K562 (cell line): ENCODE measurements around the gene PPFIA3. TPM values are rescaled to one million over a fixed set of nuclear protein-coding genes. Genes with fewer than 3 reads are reported as not detected.

ENCODE experiments used
- ETS2 ChIP-seq: IDR thresholded peaks from 2 replicates; pipeline ENCODE4 v1.6.1; 2016; ENCODE audit warnings: borderline replicate concordance, missing genetic modification characterization, mild to moderate bottlenecking, moderate library complexity, missing compliant biosample characterization; ENCODE audit not compliant: poor library complexity, severe bottlenecking
- FOXJ2 ChIP-seq: fragments of 200-800 bp; sonication (Bioruptor generic); IDR thresholded peaks from 2 replicates; pipeline ENCODE4 v1.6.1; 2016; ENCODE audit warnings: missing genetic modification characterization, missing compliant biosample characterization
- SIN3A ChIP-seq, 2 experiments: fragments of 150-350 bp in 1 of 2; IDR thresholded peaks; 2 replicates each; pipeline ENCODE4 v1.6.1; 2011 to 2016; ENCODE audit warnings: borderline replicate concordance in 2 of 2, low read depth in 2 of 2, low read length in 2 of 2, mild to moderate bottlenecking in 2 of 2, moderate library complexity in 2 of 2; ENCODE audit not compliant: control insufficient read depth in 1 of 2
- polyA plus RNA-seq, 8 experiments: library from polyadenylated mRNA; depleted of rRNA in 4 of 8; stranded (reverse) in 5 of 8; unstranded in 3 of 8; fragments of >200 nt; fragmentation: Nextera tagmentation in 2 of 8; fragmentation: Illumina TruSeq in 1 of 8; extraction: Ambion mirVana in 2 of 8; extraction: Trizol in 1 of 8; gene quantifications; 2 replicates each; pipeline versions ENCODE4 v1.2.1 to v1.2.3, GENCODE V29; 2011 to 2014; ENCODE audit warnings: inconsistent platforms in 1 of 8, missing spikeins in 1 of 8
- total RNA-seq, 7 experiments: library from RNA; depleted of rRNA in 6 of 7; stranded (reverse); fragments of >200 nt in 6 of 7; fragmentation: Illumina TruSeq in 2 of 7; extraction: Trizol in 2 of 7; gene quantifications; 2 replicates each; pipeline versions ENCODE4 v1.2.1 to v1.2.3, GENCODE V29; 2011 to 2021; ENCODE audit warnings: low replicate concordance in 1 of 7
- TF ChIP-seq, protein P1 (sequence below): fragments of 200-600 bp; sonication (generic); IDR thresholded peaks from one replicate; pipeline ENCODE4 v1.6.1; 2012; ENCODE audit warnings: mild to moderate bottlenecking, low read depth, low read length, inconsistent platforms
- TF ChIP-seq, protein P2 (sequence below): IDR thresholded peaks from 2 replicates; pipeline ENCODE4 v1.6.1; 2012; ENCODE audit warnings: low read depth, low read length, improper control_type of control experiment, borderline replicate concordance
- TF ChIP-seq, protein P3 (sequence below): fragments of 250-450 bp; sonication (Bioruptor Pico); IDR thresholded peaks from 2 replicates; pipeline ENCODE4 v1.8.0; 2021; ENCODE audit warnings: moderate library complexity, mild to moderate bottlenecking, inconsistent platforms
- TF ChIP-seq, protein P4 (sequence below): sonication (generic); formaldehyde crosslinking; IDR thresholded peaks from 2 replicates; pipeline ENCODE4 v1.8.0; 2022; ENCODE audit warnings: mild to moderate bottlenecking, missing genetic modification reagents
- TF ChIP-seq, protein P5 (sequence below): fragments of 450-650 bp; IDR thresholded peaks from 2 replicates; pipeline ENCODE4 v1.6.1; 2016; ENCODE audit warnings: borderline replicate concordance

Gene PPFIA3
- total and polyA plus RNA-seq, 9 of the 15 experiments (the other 6 are each of a cell fraction or from before 2014, with no cell fraction given) = 0.10 to 53.0 (median 17.6) TPM

DNA sequence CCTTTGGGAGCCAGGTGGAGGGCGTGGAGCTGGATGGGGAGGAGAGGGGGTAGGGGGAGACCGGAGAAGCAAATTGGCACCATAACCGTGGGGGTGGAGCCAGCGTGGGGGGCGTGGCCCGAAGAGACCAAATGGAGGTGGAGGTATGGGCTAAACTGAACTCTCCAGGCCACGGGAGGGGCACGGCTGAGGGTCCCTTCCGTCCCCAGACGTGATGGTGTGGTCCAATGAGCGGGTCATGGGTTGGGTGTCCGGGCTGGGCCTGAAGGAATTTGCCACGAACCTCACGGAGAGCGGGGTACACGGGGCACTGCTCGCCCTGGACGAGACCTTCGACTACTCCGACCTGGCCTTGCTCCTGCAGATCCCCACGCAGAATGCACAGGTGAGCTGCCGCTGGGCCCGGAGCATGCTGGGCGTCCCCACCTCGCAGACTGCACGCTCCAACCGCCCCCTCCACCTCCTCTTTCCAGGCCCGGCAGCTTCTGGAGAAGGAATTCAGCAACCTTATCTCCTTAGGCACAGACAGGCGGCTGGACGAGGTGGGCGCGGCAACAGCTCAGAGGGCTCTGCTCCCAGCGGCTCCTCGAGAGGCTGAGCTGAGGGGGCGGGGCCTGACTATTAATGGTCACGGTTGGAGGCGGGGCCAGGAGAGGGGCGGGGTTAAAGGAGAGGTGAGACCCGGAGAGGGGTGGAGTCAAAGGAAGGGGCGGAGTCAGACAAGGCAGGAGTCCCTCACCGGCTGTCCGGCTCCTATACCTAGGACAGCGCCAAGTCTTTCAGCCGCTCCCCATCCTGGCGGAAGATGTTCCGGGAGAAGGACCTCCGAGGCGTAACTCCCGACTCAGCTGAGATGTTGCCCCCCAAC, 29.7 kb downstream of the PPFIA3 start (continued):
- TF ChIP-seq, protein P1, sequence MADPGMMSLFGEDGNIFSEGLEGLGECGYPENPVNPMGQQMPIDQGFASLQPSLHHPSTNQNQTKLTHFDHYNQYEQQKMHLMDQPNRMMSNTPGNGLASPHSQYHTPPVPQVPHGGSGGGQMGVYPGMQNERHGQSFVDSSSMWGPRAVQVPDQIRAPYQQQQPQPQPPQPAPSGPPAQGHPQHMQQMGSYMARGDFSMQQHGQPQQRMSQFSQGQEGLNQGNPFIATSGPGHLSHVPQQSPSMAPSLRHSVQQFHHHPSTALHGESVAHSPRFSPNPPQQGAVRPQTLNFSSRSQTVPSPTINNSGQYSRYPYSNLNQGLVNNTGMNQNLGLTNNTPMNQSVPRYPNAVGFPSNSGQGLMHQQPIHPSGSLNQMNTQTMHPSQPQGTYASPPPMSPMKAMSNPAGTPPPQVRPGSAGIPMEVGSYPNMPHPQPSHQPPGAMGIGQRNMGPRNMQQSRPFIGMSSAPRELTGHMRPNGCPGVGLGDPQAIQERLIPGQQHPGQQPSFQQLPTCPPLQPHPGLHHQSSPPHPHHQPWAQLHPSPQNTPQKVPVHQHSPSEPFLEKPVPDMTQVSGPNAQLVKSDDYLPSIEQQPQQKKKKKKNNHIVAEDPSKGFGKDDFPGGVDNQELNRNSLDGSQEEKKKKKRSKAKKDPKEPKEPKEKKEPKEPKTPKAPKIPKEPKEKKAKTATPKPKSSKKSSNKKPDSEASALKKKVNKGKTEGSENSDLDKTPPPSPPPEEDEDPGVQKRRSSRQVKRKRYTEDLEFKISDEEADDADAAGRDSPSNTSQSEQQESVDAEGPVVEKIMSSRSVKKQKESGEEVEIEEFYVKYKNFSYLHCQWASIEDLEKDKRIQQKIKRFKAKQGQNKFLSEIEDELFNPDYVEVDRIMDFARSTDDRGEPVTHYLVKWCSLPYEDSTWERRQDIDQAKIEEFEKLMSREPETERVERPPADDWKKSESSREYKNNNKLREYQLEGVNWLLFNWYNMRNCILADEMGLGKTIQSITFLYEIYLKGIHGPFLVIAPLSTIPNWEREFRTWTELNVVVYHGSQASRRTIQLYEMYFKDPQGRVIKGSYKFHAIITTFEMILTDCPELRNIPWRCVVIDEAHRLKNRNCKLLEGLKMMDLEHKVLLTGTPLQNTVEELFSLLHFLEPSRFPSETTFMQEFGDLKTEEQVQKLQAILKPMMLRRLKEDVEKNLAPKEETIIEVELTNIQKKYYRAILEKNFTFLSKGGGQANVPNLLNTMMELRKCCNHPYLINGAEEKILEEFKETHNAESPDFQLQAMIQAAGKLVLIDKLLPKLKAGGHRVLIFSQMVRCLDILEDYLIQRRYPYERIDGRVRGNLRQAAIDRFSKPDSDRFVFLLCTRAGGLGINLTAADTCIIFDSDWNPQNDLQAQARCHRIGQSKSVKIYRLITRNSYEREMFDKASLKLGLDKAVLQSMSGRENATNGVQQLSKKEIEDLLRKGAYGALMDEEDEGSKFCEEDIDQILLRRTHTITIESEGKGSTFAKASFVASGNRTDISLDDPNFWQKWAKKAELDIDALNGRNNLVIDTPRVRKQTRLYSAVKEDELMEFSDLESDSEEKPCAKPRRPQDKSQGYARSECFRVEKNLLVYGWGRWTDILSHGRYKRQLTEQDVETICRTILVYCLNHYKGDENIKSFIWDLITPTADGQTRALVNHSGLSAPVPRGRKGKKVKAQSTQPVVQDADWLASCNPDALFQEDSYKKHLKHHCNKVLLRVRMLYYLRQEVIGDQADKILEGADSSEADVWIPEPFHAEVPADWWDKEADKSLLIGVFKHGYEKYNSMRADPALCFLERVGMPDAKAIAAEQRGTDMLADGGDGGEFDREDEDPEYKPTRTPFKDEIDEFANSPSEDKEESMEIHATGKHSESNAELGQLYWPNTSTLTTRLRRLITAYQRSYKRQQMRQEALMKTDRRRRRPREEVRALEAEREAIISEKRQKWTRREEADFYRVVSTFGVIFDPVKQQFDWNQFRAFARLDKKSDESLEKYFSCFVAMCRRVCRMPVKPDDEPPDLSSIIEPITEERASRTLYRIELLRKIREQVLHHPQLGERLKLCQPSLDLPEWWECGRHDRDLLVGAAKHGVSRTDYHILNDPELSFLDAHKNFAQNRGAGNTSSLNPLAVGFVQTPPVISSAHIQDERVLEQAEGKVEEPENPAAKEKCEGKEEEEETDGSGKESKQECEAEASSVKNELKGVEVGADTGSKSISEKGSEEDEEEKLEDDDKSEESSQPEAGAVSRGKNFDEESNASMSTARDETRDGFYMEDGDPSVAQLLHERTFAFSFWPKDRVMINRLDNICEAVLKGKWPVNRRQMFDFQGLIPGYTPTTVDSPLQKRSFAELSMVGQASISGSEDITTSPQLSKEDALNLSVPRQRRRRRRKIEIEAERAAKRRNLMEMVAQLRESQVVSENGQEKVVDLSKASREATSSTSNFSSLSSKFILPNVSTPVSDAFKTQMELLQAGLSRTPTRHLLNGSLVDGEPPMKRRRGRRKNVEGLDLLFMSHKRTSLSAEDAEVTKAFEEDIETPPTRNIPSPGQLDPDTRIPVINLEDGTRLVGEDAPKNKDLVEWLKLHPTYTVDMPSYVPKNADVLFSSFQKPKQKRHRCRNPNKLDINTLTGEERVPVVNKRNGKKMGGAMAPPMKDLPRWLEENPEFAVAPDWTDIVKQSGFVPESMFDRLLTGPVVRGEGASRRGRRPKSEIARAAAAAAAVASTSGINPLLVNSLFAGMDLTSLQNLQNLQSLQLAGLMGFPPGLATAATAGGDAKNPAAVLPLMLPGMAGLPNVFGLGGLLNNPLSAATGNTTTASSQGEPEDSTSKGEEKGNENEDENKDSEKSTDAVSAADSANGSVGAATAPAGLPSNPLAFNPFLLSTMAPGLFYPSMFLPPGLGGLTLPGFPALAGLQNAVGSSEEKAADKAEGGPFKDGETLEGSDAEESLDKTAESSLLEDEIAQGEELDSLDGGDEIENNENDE = no peak
- peak; percentile 39 to 71; a peak in 1 of 4 replicates for TF ChIP-seq SIN3A (IDR thresholded peaks at IDR 0.05; ENCODE audit: borderline replicate concordance in 2 of 2, control insufficient read depth in 1 of 2, low read depth in 2 of 2, low read length in 2 of 2)
- TF ChIP-seq, protein P2, sequence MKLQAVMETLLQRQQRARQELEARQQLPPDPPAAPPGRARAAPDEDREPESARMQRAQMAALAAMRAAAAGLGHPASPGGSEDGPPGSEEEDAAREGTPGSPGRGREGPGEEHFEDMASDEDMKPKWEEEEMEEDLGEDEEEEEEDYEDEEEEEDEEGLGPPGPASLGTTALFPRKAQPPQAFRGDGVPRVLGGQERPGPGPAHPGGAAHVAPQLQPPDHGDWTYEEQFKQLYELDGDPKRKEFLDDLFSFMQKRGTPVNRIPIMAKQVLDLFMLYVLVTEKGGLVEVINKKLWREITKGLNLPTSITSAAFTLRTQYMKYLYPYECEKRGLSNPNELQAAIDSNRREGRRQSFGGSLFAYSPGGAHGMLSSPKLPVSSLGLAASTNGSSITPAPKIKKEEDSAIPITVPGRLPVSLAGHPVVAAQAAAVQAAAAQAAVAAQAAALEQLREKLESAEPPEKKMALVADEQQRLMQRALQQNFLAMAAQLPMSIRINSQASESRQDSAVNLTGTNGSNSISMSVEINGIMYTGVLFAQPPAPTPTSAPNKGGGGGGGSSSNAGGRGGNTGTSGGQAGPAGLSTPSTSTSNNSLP = no peak
- TF ChIP-seq, protein P3, sequence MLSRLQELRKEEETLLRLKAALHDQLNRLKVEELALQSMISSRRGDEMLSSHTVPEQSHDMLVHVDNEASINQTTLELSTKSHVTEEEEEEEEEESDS = no peak
- TF ChIP-seq, protein P4, sequence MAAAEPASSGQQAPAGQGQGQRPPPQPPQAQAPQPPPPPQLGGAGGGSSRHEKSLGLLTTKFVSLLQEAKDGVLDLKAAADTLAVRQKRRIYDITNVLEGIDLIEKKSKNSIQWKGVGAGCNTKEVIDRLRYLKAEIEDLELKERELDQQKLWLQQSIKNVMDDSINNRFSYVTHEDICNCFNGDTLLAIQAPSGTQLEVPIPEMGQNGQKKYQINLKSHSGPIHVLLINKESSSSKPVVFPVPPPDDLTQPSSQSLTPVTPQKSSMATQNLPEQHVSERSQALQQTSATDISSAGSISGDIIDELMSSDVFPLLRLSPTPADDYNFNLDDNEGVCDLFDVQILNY = no peak
- TF ChIP-seq, protein P5, sequence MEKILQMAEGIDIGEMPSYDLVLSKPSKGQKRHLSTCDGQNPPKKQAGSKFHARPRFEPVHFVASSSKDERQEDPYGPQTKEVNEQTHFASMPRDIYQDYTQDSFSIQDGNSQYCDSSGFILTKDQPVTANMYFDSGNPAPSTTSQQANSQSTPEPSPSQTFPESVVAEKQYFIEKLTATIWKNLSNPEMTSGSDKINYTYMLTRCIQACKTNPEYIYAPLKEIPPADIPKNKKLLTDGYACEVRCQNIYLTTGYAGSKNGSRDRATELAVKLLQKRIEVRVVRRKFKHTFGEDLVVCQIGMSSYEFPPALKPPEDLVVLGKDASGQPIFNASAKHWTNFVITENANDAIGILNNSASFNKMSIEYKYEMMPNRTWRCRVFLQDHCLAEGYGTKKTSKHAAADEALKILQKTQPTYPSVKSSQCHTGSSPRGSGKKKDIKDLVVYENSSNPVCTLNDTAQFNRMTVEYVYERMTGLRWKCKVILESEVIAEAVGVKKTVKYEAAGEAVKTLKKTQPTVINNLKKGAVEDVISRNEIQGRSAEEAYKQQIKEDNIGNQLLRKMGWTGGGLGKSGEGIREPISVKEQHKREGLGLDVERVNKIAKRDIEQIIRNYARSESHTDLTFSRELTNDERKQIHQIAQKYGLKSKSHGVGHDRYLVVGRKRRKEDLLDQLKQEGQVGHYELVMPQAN = 0 out of 2 replicates have a peak, but pooled peaks have one; percentile 47
- TF ChIP-seq FOXJ2 = no peak
- no peak for TF ChIP-seq ETS2 (tag)
